Fibroblast of upper back skin (primary cell): ENCODE measurements around the gene PRDM7.
A peak's percentile ranks its signal among the peaks of the same experiment; 100 is the strongest.
"Not testable (repeated sequence)": the region's sequence is repeated elsewhere in the genome, so short reads cannot be mapped to it uniquely, and the experiment has no call there.

ENCODE experiments used
- DNase-seq: peaks from one replicate; pipeline ENCODE4 v3.0.0-alpha.2; 2013

PRDM7 gene

DNA sequence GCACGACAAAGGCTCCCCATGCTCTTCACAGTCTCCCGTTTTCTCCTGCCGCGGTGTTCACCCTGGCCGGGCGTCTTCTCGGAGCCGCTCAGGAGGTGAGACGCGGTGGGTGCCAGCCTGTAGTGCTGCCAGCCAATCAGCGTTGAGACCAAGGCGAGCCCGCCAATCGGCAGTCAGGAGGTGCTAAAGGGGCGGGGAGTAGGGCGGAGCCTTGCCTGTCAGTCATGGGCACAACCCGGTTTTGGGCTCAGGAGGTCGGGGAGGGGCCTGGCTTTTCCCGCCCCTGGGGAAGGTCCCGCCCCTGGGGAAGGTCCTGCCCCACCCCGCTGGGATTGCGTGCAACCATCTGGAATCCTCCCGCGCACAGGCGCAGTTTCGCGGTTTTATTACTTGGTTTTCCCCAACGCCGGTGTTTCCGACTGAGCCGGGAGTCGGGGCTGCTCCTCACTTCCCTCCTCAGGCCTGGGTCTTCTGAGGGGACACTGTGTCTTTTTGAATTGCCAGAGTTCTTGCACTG, at the start of gene PRDM7:
PRDM7 (minus strand) TSS at position 92 of the 517 bp plus-strand sequence. CDS start 1,421 bp downstream, outside the sequence.
- DNase-seq: peak; percentile 95

DNA sequence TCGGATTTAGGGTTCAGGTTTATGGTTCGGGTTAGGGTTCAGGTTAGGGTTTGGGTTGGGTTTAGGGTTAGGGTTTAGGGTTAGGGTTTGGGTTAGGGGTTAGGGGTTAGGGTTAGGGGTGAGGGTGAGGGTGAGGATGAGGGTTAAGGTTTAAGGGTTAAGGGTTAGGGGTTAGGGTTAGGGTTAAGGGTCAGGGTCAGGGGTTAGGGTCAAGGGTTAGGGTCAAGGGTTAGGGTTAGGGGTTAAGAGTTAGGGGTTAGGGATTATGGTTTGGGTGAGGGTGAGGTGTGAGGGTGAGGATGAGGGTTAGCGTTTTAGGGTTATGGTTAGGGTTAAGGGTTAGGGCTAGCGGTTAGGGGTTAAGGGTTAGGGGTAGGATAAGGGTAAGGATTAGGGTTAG, 44.7 kb upstream of the PRDM7 start:
- not testable (repeated sequence) for DNase-seq

DNA sequence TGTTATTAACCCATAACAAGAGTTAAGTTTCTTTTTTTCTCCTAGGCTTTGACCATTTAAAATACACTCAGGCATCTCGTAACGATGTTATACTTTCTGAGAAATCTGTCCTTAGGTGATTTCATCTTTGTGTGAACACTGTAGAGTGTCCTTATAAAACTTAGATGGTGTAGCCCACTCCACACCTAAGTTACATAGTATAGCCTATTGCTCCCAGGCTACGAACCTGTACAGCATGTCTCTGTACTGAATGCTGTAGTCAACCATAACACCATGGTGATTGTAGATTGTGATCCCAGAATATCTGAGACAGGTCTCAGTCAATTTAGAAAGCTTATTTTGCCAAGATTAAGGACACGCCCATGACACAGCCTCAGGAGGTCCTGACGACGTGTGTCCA, 30.5 kb upstream of the PRDM7 start:
- not testable (repeated sequence) for DNase-seq

- not testable (repeated sequence) for DNase-seq
These were observed 29.9 kb upstream of the PRDM7 start for GRCh38 chr16:90107060-90107459.

GRCh38 chr16:90106271-90106670, 29.1 kb upstream of the PRDM7 start:
- DNase-seq: peak; percentile 3

DNA sequence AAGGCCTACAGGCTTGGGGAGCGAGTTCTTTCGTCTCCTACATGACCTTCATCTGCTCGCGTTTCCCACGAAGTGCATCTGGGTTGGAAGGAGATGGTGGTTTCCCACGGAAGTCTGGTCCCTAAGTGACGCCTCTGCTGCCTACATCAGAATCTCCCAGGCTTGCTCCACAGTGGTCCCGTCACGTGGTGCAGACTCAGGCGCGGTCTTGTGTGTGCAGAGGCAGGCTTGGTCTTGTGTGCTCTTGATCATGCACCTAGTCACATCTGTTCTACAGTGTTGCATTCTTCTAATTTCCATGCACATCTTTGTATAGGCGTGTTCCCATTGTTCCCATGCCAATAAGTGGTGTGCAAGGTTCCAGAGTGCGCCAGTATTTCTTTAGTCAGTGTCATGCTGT, 27.6 kb upstream of the PRDM7 start:
- DNase-seq: not testable (repeated sequence)

GRCh38 chr16:90102086-90102884, 25.2 kb upstream of the PRDM7 start:
- DNase-seq: not testable (repeated sequence)

DNA sequence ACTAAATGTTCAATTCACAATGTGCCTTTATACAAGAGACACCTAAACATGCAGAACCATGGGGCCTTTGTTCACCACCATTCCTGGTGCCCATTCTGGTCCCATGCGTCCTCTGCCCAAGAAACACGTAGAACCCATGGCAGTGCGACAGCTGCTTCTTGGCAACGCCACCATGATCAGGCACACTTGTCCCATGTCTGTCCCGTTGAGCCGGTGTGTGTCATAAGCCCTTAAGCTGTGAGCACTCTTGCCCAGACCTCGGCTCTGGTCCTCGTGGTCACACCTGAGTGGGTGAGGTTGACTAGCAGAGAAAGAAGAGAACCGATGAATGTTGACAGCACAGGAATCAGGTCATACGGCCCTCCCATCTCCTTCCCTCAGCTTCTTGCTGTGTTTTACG, 24.2 kb upstream of the PRDM7 start:
- not testable (repeated sequence) for DNase-seq

GRCh38 chr16:90100790-90101189, 23.7 kb upstream of the PRDM7 start:
- not testable (repeated sequence) for DNase-seq

GRCh38 chr16:90100229-90100628, 23.1 kb upstream of the PRDM7 start:
- not testable (repeated sequence) for DNase-seq

- DNase-seq: not testable (repeated sequence)
These were observed 21.8 kb upstream of the PRDM7 start for GRCh38 chr16:90098936-90099335.

- not testable (repeated sequence) for DNase-seq
These were observed 20.0 kb upstream of the PRDM7 start for GRCh38 chr16:90097010-90097684.

- not testable (repeated sequence) for DNase-seq
These were observed 17.7 kb upstream of the PRDM7 start for GRCh38 chr16:90094791-90095190.

- DNase-seq: not testable (repeated sequence)
These were observed 17.2 kb upstream of the PRDM7 start for GRCh38 chr16:90094296-90094695.

GRCh38 chr16:90093799-90094198, 16.7 kb upstream of the PRDM7 start:
- DNase-seq: not testable (repeated sequence)

GRCh38 chr16:90092781-90093180, 15.7 kb upstream of the PRDM7 start:
- not testable (repeated sequence) for DNase-seq

DNA sequence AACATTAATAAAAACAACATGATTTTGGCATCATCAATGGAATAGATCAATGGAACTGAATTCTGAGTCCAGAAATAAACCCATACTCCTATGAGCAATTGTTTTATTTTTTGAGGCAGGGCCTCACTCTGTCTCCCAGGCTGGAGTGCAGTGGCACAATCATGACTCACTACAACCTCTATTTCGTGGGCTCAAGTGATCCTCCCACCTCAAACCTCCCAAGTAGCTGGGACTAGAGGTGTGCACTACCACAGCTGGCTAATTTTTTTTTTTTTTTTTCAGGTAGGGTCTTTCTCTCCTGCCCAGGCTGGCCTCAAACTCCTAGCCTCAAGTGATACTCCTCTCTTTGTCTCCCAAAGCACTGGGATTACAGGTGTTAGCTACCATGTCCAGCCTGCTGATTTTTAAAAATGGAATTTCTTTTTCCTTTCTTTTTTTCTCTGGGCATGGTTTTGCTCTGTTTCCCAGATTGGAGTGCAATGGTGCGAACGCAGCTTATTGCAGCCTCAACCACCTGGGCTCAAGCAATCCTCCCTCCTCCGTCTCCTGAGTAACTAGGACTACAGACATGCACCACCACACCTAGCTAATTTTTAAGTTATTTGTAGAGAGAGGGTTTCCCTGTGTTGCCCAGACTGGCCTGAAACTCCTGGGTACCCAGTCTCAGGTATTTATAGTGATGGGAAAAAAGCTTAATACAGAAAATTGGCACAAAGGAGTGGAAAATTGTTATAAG, 7.3 kb upstream of the PRDM7 start:
- no peak for DNase-seq

DNA sequence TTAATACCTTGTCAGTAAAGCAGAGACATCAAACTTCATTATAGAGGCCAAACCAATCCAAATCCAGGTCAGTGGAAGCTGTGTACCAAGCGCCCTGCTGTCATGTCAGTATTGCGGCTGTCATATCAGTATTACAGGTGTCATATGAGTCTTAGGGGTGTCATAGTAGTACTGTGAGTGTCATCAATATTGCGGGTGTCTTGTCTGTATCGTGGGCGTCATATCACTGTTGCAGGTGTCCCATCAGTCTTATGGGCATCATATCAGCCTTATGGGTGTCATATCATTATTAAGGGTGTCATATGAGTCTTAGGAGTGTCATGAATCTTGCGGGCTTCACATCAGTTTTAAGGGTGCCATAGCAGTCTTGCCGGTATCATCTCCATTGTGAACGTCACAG, 6.0 kb upstream of the PRDM7 start:
- no peak for DNase-seq

DNA sequence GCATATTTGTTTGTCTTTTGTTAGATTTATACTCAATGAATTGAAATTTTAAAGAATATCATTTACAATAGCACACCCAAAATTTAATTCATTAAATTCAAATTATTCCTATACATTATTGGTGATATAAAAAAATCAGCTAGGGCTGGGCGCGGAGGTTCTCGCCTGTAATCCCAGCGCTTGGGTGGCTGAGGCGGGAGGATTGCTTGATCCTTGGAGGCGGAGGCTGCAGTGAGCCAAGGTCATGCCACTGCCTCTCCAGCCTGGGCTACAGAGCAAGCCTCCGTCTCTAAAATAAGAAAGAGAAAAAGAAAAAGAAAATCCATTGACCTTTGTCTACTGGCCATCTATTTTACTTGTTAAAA, 4.5 kb upstream of the PRDM7 start:
- DNase-seq: no peak

DNA sequence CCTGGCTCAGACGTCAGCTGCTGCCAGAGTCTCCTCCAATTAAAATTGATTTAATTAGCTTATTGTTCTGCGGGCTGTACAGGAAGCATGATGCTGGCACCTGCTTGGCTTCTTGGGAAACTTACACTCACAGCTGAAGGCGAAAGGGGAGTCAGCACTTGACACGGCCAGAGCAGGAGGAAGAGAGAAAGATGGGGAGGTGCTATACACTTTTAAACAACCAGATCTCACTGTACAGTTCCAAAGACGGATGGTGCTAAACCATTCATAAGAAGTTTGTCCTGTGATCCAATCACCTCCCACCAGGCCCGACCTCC, 1.4 kb upstream of the PRDM7 start:
- no peak for DNase-seq

- peak; percentile 41 for DNase-seq
These were observed 837 bp upstream of the PRDM7 start for GRCh38 chr16:90077757-90078578.

- no peak for DNase-seq
These were observed 4.6 kb downstream of the PRDM7 start for GRCh38 chr16:90072442-90073105.
